Activated CD8-positive, alpha-beta memory T cell treated with anti-CD3 and anti-CD28 coated beads, Interleukin-2, amount 50 U/mL, for 24 hours (primary cell): Measurements from ENCODE around the gene FNIP2.

Experiments
- DNase-seq: peaks from one replicate; pipeline ENCODE4 v3.0.0-alpha.2; 2020; ENCODE audit errors: extremely low read depth

The FNIP2 gene

DNA sequence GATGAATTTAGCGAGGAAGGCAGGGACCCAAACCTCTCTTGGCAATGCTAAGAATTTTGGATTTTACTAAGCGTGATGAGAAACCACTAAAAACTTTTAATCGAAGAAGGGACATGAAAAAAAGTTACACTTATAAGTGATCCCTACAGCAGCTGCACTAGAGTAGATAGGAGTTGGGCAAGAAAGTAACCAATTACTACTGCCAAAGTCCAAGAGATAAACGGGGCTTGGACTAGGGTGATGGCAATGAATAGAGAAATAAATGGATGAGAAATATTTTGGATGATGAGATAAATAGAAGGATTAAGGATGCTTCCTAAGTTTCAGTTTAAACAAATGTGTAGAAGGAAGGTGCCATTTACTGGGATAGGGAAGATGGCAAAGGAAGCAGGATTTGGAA is 6.3 kb upstream of the FNIP2 start:
- DNase-seq: no peak

DNA sequence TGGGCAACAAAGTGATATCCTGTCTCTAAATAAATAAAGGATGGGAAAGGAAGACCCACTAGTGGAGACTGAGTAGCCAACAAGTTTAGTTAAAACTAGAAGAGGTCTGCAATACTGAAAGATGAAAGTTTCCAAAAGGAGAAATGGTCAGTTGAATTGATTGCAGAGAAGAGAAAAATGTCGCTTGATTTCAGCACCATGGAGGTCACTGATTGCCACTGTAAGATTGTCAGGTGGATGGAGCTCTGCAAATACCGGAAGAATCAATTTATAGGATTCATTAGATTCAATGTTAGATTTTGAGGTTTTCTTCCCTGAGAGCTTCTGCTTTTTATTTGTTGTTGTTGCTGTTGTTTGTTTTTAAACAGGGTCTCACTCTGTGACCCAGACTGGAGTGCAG is 5.4 kb upstream of the FNIP2 start:
- no peak for DNase-seq

DNA sequence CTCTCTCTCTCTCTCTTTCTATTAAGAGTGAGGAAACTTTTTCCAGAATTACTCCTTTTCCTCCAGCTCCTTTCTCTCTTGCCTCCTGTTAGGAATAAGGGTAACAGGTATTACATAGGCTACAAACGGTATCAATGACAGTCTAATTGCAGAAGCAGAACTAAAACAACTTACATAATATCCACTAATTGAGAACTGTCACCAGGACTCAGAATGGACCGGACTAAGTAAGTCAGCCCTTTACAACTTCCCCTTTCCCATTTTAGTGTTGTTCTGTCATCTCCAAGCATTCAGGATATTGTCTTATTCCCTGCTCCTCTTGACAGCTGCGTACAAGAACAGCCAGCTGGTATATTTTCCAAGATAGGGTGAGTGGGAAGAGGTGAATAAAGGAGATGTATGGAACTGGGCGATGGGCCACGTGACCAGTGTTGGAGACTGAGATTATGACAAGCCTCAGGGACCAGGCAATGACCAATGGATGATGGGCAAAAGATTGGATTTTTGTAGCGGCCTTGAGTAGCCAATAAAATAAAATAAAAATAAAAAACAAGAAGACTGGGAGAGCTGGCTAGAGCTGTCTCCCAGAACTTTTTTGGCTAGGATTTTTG is 2.3 kb upstream of the FNIP2 start:
- no peak for DNase-seq

DNA sequence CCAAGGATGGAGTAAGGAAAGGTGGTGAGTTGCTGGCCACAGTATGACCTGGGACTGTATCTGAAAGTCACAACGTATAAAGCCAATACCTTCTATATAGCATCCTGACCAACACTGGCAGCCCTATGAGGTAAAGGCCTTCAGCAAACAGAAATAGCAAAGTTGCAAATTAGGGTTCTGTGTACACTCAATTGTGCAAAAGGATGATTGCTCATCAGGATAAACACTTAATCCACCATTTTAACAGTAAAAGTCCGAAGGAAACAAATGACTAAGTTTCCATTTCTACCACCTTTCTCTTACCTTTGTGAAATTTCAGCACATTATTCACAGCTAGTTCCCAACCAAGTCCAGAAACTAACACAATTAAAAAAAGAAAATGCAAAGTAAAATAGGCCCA is 1.4 kb upstream of the FNIP2 start:
- no peak for DNase-seq

DNA sequence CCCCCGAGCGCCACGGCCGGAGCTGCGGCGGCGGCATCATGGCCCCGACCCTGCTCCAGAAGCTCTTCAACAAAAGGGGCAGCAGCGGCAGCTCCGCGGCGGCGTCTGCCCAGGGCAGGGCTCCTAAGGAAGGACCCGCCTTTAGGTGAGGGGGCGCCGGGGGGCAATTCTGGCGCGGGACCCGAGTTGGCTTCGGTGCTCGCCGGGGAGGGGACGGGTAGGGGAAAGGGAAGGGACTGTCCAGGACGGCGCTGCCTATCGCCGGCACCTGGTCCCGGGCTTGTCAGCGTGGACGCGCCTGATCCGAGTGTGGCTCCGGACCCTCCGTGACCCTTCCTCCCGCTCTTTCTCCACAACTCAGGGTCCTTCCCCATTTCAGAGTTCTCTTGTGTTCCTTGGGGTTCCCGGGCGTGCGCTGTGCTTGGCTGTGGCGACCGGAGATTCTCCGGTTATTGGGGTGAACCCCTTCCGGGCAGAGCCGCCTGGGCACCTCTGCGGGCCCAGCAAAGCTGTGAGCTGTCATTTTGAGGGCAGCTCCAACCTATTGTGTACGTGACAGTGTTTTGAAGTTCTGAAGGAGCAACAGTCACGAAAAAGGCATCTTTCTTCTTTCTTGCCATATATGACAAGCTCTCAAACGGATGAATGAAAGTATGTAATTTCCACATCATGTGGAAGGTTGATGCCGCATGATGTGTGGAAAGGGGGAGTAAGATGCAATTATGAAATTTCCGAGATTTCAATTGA is 522 bp downstream of the FNIP2 start:
- no peak for DNase-seq

DNA sequence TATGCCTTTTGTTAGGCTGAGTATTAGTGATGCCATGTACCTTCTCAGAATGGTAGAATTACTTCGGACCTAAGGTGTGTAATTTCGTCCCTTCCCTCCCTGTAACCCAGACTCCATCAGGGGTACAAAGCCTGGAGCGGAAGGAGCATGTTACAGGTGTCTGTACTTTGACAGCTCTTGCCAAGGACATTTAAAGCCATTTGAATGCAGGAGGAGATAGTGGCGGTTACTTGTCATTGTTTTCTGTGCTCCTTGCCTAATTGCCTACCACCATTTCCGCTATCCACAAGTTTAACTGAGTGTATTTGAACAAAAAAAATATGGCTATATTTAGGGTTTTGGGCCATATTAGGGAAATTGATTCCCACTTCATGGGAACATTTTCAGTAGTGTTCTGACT is 1.8 kb downstream of the FNIP2 start:
- DNase-seq: no peak

DNA sequence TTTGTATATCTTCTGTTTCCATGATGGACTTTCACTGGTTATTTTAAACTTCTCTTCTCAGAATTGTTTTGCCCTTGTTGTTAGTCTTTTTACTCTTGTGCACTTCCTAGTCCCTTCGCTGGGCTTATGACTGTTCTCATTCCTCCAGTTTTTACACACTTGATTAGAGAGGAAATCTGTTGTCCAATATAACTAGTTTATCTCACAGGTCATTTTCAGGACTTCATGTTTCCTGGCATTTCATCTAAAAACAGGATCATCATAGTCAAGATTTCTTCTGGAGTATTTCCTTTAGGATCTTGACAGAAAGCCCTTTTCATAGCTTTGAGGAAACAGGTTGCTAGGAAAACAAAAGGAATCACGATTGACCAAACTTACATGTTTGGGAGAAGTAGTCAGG is 3.0 kb downstream of the FNIP2 start:
- DNase-seq: no peak

DNA sequence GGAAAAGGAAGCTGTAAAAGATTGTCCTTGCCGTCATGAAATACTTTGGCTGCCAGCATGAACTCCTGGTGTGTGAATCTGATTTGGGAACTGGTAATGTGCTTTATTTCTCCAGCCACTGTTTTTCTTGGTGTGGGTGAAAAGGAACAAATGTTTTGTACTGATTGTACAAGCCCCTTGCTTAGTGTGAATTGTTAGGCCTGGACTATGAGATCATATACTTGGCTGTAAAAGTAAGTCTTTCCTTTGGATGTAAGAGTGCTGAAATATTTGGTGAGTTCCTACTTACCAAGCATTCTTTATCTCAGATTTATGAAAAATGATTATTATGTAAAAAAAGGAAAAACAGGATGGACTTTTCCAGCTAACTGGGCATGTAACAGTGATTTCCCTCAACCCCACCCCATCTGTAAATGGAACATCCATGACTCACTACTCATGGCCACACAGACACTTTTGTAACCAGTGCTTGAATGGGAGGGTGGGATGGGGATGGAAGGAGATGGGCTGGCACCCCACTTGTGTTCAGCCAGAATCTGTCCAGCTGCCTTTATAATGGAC is 6.3 kb downstream of the FNIP2 start:
- no peak for DNase-seq

DNA sequence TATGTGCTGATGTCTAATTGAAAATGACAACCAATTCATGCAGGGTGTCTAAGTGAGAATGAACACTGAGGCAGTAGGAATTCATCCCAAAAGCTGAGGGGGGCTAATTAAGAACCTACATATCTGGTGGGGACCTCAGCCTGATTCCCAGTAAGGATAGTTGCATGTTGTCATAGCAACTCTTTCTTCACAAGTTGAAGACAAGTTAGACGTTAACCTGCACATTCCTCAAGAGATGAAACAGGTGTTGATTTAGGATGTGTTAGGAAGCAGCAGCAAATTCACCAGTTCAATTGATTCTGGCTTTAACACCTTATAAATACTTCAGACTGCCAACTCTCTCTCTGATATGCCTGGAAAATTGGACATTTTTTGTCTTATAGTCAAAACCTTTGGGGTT is 7.3 kb downstream of the FNIP2 start:
- no peak for DNase-seq

DNA sequence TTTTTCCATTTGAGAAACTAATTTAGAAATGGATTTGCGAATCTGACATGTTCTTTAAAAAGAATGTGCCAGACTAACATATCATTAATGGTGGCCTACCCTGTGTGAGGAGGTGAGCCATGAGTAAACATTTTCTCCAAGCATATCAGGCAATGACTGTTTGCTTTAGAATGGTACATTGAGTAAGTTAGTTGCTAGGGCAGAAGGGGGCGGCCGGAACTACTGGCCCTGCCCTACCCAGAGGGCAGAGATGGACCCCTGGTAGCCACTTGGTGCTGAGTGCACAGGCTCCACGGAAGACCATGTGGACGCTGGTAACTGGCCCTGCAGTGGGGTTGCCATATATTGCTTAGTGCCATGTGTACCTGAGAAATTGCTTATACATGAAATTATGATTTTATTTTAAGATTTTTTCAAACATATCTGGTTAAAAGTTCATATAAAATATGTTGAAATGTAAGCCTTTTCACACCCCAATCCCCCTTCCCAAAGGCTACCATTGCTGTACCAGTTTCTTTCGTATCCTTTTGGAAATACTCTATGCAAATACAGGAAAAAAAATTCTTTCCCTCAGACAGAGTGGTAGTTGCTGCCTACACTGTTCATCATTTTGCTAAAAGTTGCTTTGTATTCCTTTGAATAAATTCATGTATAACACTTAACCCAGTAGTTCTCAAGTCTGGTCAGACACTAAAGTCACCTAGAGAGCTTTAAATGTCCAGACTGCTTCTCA is 8.8 kb downstream of the FNIP2 start:
- DNase-seq: no peak

DNA sequence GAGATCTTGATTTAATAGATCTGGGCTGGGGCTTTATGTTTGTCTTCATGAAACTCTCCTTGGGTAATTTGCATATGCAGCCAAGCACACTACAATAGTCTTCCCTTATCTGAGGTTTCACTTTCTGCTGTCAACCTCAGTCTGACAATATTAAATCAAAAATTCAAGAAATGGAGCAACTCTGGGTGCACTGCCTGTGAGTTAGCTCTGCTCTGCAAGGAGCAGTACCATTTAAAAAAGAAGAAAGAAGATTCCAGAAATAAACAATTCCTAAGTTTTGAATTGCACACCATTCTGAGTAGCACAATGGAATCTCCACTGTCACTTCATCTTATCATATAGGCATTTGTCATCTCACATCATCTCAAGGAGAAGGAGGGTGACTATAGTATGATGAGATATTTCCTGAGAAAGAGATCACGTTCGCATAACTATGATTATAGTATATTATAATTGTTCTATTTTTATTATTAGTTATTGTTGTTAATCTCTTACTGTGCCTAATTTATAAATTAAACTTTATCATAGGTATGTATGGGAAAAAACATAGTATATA is 9.4 kb downstream of the FNIP2 start:
- DNase-seq: no peak

DNA sequence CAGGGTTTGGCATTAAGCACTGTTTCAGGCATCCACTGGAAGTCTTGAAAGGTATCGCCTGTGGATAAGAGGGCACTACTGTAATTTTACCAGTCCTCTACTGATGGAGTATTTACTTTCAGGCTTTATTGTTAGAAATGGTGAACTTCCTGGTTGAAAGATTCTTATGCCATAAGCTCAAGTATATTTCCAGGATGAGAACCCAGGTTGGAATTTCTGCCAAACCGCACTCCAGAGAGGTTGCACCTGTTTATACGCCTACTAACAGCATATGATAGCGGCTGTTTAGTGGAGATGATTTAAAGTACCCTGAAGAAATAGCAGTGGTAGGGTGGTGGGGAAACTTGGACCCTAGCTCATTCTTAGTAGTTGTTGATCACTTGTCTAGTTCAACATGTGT is 9.9 kb downstream of the FNIP2 start:
- no peak for DNase-seq

DNA sequence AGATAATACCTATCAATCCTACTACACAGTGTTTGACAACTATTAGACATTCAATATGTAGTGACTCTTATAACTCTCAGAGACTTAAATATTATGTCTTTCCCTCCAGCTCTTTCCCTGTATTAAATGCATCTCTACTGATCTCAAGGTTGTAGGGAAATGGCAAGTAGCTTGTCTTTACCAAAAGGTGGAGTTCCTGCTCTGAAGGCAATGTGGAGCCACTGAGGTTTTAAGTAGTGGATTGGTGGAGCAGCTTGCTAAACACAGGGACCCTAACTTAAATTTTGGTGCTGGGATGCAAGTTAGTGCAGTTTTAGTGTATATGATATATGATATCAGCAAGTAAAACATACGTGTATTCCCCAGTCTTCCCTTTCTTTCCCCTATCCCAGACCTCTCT is 13.1 kb downstream of the FNIP2 start:
- DNase-seq: no peak

DNA sequence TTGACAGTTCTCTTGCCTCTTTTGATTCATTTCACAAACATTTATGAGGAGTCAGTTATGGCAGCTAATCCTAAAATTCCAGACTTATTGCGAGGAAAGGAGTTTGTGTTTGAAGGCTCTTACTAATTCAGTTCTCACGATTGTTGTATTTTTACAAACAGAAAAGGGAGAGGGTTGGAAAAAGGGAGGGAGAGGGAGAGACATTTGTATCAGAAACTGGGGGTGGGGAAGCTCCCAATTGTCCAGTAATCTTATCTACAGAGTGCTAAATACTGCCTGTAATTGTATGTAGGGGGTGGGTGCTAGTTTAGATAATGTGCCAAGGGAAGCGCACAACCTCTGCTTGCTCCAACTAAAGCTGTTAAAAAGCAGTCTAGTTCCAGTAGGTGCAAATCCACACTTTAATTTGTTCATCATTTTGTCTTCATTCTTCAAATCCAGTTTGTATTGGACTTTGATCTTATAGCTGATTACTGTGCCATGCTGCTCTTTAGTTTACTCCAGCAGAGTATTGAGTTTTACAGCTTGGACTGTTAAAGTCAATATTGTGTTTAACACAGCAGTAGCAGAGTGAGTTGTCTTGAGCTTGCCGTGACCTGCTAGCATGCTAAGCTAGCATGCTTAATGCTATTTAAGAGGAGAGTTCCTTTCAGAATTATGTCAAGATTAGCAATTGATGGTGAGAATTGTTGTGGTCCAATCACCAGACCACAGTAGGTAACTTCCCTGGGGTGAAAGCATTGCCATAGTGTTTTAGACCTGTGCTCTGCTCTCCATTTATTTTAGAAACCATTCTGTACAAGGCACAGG is 13.9 kb downstream of the FNIP2 start:
- DNase-seq: no peak

DNA sequence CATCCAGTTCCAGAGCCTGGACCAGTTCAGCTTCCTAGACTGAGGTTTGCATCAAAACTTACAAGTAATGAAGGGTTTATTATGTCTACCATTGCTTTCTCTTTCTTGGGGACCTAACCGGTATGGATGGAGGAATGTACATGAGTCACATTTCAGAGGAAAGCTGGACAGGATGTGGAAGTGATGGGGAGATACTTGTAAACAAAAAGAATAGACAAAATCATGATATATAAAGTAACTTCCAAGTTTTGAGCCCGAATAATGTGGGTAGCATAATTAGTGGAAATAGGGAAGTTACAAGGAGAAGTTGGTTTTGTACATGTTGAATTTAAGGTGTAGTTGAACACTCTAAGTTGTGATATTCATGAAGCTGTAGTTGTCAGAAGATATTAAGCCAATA is 15.0 kb downstream of the FNIP2 start:
- no peak for DNase-seq

DNA sequence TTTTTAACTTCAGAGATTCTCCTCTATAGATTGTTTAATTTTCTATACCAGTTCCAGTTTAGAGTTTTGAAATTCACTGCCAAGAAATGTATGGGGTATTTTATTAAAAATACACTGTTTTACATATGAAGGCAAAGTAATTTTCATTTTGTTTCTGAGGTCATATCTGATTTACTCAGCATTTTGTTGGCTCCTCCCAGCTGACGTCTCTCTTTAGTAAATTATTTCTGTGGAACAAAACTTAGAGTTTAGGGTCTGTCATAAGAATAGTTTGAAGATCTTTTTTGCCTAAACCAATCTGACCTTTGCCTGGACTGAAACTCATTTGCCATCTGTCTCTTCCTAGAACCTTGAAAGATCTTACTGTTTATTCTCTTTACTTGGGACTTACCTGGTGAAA is 16.9 kb downstream of the FNIP2 start:
- no peak for DNase-seq

DNA sequence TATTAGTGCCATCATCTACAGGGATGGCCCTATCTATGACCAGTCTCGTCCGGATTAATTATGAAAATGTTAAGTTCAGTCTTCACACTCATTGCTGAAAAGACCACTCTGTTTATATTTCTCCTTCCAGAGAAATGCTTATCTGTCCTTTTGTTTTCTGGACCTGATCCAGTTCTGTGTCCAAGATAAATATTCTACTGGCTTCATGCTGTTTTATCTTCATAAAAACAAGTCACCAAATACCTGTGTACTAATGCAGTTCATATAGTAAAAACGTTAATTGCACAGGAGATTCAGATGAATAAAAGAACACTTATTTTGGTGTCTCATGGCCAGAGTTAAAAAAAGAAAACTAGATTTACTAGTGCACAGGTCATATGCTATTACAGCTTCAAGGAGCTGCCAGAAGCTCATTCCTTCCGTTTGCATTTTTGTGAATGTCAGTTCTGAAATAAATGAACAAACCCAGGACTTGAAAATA is 17.3 kb downstream of the FNIP2 start:
- no peak for DNase-seq

DNA sequence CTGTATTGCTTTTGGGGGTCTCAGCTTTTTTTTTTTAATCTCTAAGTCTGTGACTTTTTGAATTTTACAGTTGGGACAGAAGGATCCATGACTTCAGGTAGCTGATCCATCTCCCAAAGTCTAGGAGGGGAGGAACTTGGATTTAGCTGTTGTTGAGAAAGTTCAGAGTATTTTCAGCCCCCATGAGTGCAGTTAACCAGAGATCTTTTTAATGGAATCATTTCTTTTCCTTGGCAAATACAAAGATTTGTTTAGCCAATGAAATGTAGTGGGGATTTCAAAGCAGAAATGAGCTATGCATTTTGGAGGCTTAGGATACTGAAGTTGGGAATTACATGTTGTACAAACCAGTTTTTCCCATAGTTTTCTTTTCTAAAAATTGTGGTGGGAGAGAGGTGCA is 18.1 kb downstream of the FNIP2 start:
- DNase-seq: no peak

DNA sequence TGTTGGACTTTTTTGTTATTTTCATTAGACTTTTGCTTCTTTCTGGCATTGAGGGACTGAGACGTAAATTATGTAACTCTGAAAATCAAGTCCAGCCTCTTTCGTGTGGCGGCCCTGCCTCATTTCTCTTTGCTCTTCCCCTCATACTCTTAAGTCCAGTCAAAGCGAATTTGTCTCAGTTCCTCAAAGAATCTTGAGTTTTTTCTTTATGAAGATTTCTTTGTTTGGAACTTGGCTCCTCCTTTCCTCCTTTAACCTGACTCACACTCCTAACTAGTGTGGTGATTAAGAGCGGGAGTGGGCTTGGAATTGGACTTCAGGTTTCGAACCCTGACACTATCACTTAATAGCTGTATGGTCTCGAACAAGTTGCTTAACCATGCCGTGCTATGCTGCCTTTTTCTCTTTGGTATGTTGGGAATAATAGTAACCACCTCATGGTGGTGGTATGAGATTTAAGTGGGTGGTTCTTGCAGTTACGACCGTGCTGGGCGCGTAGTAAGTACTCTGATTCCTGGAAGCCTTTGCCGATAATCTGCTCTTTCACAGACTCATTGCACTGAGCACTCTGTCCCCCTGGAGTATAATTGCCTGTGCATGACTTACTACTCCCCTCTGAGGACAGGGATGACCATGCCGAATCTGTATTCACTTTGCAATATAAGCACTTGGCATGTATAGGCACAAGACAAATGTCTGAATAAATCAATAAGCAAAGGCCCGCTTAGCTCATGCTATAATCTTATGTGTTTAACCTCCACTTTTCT is 19.1 kb downstream of the FNIP2 start:
- DNase-seq: no peak

DNA sequence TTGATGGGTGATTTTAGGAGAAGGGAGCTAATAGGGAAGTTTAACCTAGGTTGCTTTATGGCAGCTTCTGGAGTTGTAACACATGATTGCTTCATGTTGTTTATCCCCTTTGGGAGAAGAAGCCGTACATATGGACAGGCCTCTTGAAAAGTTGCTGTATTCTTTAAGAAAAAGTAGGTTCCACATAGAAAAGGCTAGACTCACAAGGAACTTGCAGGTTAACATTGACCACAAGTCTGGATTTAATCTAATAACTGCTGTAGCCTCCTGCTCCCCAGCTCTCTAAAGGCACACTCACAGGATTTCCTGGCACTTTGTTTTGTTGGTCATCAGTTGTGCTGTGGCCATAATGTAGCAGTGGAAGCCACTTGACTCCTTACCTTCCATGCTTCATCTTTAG is 19.7 kb downstream of the FNIP2 start:
- no peak for DNase-seq

DNA sequence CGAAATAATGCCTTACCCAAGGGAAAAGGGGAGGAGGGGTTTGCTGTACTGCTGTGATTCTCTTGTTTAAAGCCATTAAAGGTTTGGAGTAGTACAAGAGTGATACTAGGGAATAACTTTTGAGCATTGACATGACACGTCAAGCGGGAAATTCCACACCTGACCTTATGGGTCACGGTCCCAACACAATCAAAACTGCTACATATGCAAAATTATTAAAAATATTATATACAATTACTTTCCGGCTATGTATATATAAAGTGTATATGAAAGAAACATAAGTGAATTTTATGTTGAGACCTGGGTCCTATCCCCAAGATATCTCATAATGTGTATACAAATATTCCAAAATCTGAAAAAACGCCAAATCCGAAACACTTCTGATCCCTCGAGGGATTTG is 21.0 kb downstream of the FNIP2 start:
- DNase-seq: no peak
